ENCODE measurements around the gene ST6GALNAC1.

ST6GALNAC1 gene

DNA sequence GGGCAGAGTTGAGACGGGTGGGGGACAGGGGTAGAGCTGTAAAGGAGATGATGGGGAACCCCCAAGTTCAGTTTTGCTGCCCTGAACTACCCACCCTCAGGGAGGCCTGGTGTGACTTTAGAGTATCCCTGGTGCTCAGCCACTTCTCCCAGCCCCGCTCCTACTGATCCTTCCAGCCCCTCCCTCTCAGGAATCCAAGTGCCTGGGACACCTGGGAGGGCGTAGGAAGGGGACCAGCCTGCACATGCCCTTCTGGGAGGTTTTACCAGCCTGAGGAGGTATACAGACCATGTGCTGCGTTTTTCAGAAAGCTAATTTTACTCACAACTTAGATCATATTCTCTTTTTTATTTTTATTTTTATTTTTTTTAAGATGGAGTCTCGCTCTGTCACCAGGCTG is 62.0 kb downstream of the ST6GALNAC1 start:
- no peak for DNase-seq (ENCODE audit: low read depth)

DNA sequence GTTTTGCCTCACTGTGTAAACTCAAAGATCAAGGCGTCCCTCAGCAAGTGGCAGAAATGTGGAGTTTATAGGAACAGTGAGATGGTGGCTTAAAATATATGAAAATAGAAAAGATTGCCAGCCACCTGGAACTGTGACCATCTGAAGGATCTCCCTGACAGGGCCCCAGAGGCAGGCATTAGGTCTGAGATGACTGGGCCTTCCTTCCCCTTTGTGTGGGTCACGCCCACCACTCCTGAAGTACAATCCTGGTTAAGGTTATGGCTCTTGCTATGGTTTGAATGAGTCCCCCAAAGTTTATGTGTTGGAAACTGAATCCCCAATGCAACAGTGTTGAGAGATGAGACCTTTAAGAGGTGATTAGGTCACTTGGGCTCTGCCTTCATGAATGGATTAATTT is 64.3 kb downstream of the ST6GALNAC1 start:
- no peak for DNase-seq (ENCODE audit: low read depth)

DNA sequence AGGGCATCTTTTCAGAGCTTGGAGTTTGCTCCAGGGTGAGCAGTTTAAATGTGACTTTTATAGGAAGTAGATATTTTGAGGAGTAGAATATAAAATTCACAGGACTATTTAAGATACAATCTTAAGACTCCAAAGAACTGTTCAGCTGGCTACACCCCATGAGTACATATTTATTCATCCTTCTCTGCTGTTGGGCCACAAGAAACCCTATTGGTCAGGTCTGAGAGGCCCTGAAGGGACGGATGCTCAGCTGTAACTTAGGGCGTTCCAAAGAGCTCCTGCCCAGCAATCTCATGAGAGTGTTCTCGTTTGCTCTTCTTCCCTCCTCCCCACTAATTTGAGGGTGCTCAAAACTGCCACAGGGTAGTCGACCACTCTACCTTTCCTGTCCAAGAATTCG is 65.2 kb downstream of the ST6GALNAC1 start:
- no peak for DNase-seq (ENCODE audit: low read depth)

DNA sequence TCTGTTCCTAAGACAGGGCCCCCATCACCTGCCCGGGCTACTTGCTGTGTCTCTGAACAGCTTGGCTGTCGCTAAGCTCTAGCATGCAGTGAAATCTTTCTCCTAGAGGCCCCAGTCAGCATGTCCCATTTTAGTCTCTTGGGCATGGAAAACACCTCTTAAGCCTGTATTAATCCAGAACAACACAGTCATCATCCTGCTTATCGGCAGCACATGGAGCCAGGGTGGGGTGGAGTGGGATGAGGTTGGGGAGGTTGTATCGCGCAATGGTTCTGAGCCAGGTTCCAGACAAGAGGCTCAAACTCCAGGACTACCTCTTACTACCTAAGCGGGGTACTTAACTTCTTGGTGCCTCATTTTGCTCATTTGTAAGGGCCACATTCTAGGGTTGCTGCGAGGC is 65.7 kb downstream of the ST6GALNAC1 start:
- DNase-seq (ENCODE audit: low read depth) = no peak

DNA sequence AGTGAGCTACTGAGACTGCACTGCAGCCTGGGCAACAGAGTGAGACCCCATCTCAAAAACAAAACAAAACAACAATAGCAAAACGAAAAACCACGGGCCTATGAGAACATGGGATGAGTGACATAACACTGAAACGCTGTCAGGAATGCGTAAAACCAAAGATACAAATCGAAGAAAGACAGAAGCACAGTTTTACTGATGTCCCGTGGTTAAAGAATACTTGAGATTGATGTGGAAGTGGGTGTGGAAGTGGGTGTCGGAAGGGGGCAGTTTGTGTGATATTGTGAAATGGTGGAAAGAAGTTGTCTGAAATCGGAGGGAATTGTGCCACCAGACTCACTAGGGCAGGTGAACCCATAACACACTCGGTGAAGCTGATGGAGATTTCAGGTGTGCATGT is 67.4 kb downstream of the ST6GALNAC1 start:
- no peak for DNase-seq (ENCODE audit: low read depth)

DNA sequence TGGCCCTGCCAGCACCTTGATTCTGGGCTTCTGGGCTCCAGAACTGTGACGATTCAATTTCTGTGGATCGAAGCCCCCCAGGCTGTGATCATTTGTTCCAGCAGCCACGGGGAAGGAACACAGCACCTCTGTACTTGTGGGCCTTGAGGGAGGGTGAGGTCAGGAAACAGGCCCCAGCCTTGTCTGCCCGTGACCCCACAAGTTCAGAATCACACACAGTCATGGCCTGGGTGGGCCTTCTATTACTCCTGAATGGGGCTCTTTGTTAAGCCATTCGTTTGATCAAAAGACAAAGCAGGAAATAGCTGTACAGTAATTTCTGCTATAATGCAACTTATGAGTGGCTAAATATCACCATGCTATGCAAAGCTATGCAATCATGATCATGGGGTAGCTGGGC is 68.0 kb downstream of the ST6GALNAC1 start:
- DNase-seq (ENCODE audit: low read depth) = no peak
